Panc1 (cell line): ENCODE data around the gene SLC22A12. TPM values are rescaled to one million over a fixed set of nuclear protein-coding genes. Genes with fewer than 3 reads are reported as not detected.

Source experiments
- ATAC-seq: fragments of 200-7000 bp; cut with Tn5 transposase; 2 replicates; pipeline ENCODE4 v1.9.1; 2020; ENCODE audit warnings: mild to moderate bottlenecking, moderate library complexity
- BruUV-seq: library from RNA; stranded (reverse); fragments of 400-500 nt; replicated peaks from 2 replicates; lab custom pipeline; 2021; lab: Mats Ljungman, UMichigan
- CTCF ChIA-PET: fragments of 300-600 bp; sonication (Branson Sonifier 250); formaldehyde crosslinking; loops from one replicate; lab custom pipeline; 2022; ENCODE audit warnings: antibody characterized with exemption; lab: Charles Lee
- POLR2A ChIA-PET: fragments of 300-600 bp; sonication (Branson Sonifier 250); formaldehyde crosslinking; loops from one replicate; lab custom pipeline; 2022; ENCODE audit warnings: antibody characterized with exemption; lab: Charles Lee
- DNase-seq: peaks from one replicate; pipeline ENCODE4 v3.0.0-alpha.2; 2010; ENCODE audit warnings: low read depth, low spot score
- H3K27ac ChIP-seq: 2 replicates; pipeline ENCODE4 v1.5.1; 2011; ENCODE audit warnings: mild to moderate bottlenecking, low read length, inconsistent platforms
- H3K27me3 ChIP-seq: fragments of 200-500 bp; sonication (Bioruptor generic); 2 replicates; pipeline ENCODE4 v1.6.0; 2014; ENCODE audit warnings: low read length, inconsistent platforms; ENCODE audit not compliant: control insufficient read depth, insufficient read depth
- H3K36me3 ChIP-seq: fragments of 200-500 bp; sonication (Bioruptor generic); 2 replicates; pipeline ENCODE4 v1.5.1; 2014; ENCODE audit warnings: inconsistent platforms, mild to moderate bottlenecking, low read length, moderate library complexity; ENCODE audit not compliant: control insufficient read depth, insufficient read depth
- H3K4me1 ChIP-seq: 2 replicates; pipeline ENCODE4 v1.5.1; 2011; ENCODE audit warnings: inconsistent platforms, mild to moderate bottlenecking, low read length, moderate library complexity; ENCODE audit not compliant: control insufficient read depth, insufficient read depth
- H3K4me3 ChIP-seq, 2 experiments: 2 replicates each; pipeline ENCODE4 v1.5.1; 2011 to 2012; ENCODE audit warnings: low read depth in 2 of 2, low read length in 2 of 2, mild to moderate bottlenecking in 2 of 2, inconsistent platforms in 1 of 2, moderate library complexity in 1 of 2
- H3K9me3 ChIP-seq: fragments of 200-500 bp; sonication (Bioruptor generic); 2 replicates; pipeline ENCODE4 v1.5.1; 2014; ENCODE audit warnings: low read depth, mild to moderate bottlenecking, inconsistent platforms, low read length, moderate library complexity; ENCODE audit not compliant: control insufficient read depth, insufficient read depth
- CTCF ChIP-seq: fragments of 450-650 bp; IDR thresholded peaks from 2 replicates; pipeline ENCODE4 v1.5.1; 2017; ENCODE audit warnings: mild to moderate bottlenecking
- POLR2AphosphoS5 ChIP-seq: IDR thresholded peaks from 2 replicates; pipeline ENCODE4 v1.6.1; 2012; ENCODE audit warnings: mild to moderate bottlenecking, low read depth, low read length, moderate library complexity
- SIN3A ChIP-seq: IDR thresholded peaks from 2 replicates; pipeline ENCODE4 v1.6.1; 2012; ENCODE audit warnings: low read depth, mild to moderate bottlenecking, low read length, moderate library complexity, borderline replicate concordance; ENCODE audit not compliant: insufficient read depth
- TCF7L2 ChIP-seq: IDR thresholded peaks from 2 replicates; pipeline ENCODE4 v1.6.1; 2011; ENCODE audit warnings: mild to moderate bottlenecking, low read depth, low read length, inconsistent platforms
- in situ Hi-C: cut with HindIII; loops from 2 replicates; pipeline ENCODE4 v1.10.0; 2016; ENCODE audit warnings: low sequenced_read_pairs, low pct_unique_long_range_greater_than_20kb
- intact Hi-C: fragments of 100-400 bp; cut with micrococcal nuclease; formaldehyde crosslinking; loops from one replicate; pipeline ENCODE4 v1.10.0; 2022; ENCODE audit not compliant: unreplicated experiment
- total RNA-seq: library from RNA; stranded (reverse); gene quantifications from one replicate; pipeline ENCODE4 v1.2.1, GENCODE V29; 2021; ENCODE audit not compliant: unreplicated experiment
- TF ChIP-seq, protein P1 (sequence below), 2 experiments: IDR thresholded peaks; 2 replicates each; pipeline ENCODE4 v1.6.1; 2011 to 2012; ENCODE audit warnings: low read depth in 2 of 2, control low read depth in 1 of 2, low read length in 1 of 2, mild to moderate bottlenecking in 1 of 2, moderate library complexity in 1 of 2; ENCODE audit not compliant: insufficient read depth in 1 of 2

Gene SLC22A12
- total RNA-seq, 1 experiment from 2014 or later, result not detected

GRCh38 chr11:64631675-64632074, 40.7 kb downstream of the SLC22A12 start:
- TF ChIP-seq TCF7L2 (no peak), SIN3A (no peak)
- no peaks in the 10 kb centered on the region for H3K9me3 ChIP-seq
- BruUV-seq, result no TSS peak
- intact Hi-C loops (no loop called here), in situ Hi-C loops (no loop called here)
- no peaks in the 10 kb centered on the region for H3K36me3 ChIP-seq
- POLR2A ChIA-PET, result no interaction called here
- H3K4me3 ChIP-seq, result no peak overlapping the region
- no peak overlapping the region for H3K27ac ChIP-seq
- DNase-seq (no peak), ATAC-seq (no peak)
- CTCF ChIA-PET, result no interaction called here
- no peaks in the 10 kb centered on the region for H3K27me3 ChIP-seq
- H3K4me1 ChIP-seq, result no peaks in the 10 kb centered on the region

DNA sequence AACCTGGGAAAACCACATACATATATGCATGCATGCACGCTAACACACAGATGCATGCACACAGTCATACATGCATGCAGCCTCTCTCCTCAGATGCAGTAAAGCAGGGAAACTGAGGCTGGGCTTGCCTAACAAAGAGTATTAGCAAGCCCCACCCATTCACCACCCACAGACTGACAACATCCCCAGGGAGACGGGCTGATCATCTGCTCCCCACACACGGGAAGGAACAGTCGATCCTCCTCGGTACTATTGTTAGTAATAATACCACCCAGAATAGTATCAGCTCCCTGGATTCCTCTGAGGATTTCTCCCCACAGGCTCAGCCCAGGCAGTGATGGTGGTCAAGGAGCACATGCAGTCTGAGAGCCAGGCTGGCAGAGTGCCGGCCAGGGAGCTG, 41.2 kb downstream of the SLC22A12 start:
- no TSS peak for BruUV-seq
- H3K4me1 ChIP-seq, result no peaks in the 10 kb centered on the region
- no peak overlapping the region for H3K4me3 ChIP-seq
- TF ChIP-seq SIN3A (no peak), POLR2AphosphoS5 (no peak), CTCF (no peak), TCF7L2 (no peak)
- TF ChIP-seq, protein P1, sequence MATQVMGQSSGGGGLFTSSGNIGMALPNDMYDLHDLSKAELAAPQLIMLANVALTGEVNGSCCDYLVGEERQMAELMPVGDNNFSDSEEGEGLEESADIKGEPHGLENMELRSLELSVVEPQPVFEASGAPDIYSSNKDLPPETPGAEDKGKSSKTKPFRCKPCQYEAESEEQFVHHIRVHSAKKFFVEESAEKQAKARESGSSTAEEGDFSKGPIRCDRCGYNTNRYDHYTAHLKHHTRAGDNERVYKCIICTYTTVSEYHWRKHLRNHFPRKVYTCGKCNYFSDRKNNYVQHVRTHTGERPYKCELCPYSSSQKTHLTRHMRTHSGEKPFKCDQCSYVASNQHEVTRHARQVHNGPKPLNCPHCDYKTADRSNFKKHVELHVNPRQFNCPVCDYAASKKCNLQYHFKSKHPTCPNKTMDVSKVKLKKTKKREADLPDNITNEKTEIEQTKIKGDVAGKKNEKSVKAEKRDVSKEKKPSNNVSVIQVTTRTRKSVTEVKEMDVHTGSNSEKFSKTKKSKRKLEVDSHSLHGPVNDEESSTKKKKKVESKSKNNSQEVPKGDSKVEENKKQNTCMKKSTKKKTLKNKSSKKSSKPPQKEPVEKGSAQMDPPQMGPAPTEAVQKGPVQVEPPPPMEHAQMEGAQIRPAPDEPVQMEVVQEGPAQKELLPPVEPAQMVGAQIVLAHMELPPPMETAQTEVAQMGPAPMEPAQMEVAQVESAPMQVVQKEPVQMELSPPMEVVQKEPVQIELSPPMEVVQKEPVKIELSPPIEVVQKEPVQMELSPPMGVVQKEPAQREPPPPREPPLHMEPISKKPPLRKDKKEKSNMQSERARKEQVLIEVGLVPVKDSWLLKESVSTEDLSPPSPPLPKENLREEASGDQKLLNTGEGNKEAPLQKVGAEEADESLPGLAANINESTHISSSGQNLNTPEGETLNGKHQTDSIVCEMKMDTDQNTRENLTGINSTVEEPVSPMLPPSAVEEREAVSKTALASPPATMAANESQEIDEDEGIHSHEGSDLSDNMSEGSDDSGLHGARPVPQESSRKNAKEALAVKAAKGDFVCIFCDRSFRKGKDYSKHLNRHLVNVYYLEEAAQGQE (IDR thresholded peaks at IDR 0.05; ENCODE audit: insufficient read depth in 1 of 2, low read depth in 2 of 2, low read length in 1 of 2), result no peak
- intact Hi-C loops, result no loop called here
- in situ Hi-C loops, result no loop called here
- no peaks in the 10 kb centered on the region for H3K9me3 ChIP-seq
- ATAC-seq (no peak), DNase-seq (no peak)
- H3K27ac ChIP-seq, result no peak overlapping the region
- ChIA-PET CTCF (interaction anchor here (0.6 kb wide), 1 partner anchor 20 kb away, joined by 3 read pairs; no protein-coding TSS in a partner anchor), POLR2A (no interaction called here)
- no peaks in the 10 kb centered on the region for H3K27me3 ChIP-seq
- H3K36me3 ChIP-seq, result no peaks in the 10 kb centered on the region

- Histone ChIP-seq H3K27me3 (no peaks in the 10 kb centered on the region), H3K4me1 (no peaks in the 10 kb centered on the region), H3K36me3 (no peaks in the 10 kb centered on the region), H3K27ac (no peak overlapping the region), H3K4me3 (no peak overlapping the region), H3K9me3 (no peaks in the 10 kb centered on the region)
- ATAC-seq (no peak), DNase-seq (no peak)
- TF ChIP-seq, protein P1 (IDR thresholded peaks at IDR 0.05; ENCODE audit: insufficient read depth in 1 of 2, low read depth in 2 of 2, low read length in 1 of 2), result no peak
- TF ChIP-seq SIN3A (no peak), POLR2AphosphoS5 (no peak), CTCF (no peak), TCF7L2 (no peak)
- CTCF ChIA-PET, result interaction anchor here (0.6 kb wide), 1 partner anchor 20 kb away, joined by 3 read pairs; no protein-coding TSS in a partner anchor
- BruUV-seq, result no TSS peak
- intact Hi-C loops, result no loop called here
- POLR2A ChIA-PET, result no interaction called here
- in situ Hi-C loops, result no loop called here
These were observed 41.6 kb downstream of the SLC22A12 start for GRCh38 chr11:64632654-64633053.
